Right cardiac atrium (tissue), 5 donors: ENCODE data around the gene GRM4. TPM values are rescaled to one million over a fixed set of nuclear protein-coding genes. Genes with fewer than 3 reads are reported as not detected.

Experiments
- microRNA-seq, 2 donors: library from miRNA; unstranded; fragments of <30 nt; microRNA quantifications; one replicate each; pipeline ENCODE4 v1.2.0, GENCODE V29; 2020 to 2021
- polyA plus RNA-seq: library from polyadenylated mRNA; stranded (reverse); fragments of 200-250 nt; gene quantifications from one replicate; pipeline ENCODE4 v1.2.3, GENCODE V29; 2013
- total RNA-seq, 4 donors: library from RNA; stranded (reverse); fragmentation: NEBNext Ultra II Directional; extraction: Animal tissue kit (Norgen Biotek cat#: 25700); gene quantifications; one replicate each; pipeline ENCODE4 v1.2.1, GENCODE V29; 2021
- donor health status: healthy with polysubstance abuse.
- donor health status: DM: no; HTN: yes; CAD: no.
- donor health status: DM: no; HTN: no; CAD: no.
- donor health status: DM: no; HTN: yes; CAD: no; lungs with severe emphysema.
- donor health status: DM: yes; HTN: yes; CAD: no.

GRM4 gene
- total and polyA plus RNA-seq, 5 donors, result not detected

Small RNAs within 50 kb of the gene (microRNA-seq; reads per million reads assigned to microRNA genes)
- gene MIR1275, result 0 to 1.6 reads per million in 2 donors

Other genes starting within 250 kb of the GRM4 start
- 10 to 100 TPM; 34.5 to 43.0 (median 39.0) TPM for gene HMGA1, start 90.8 kb upstream of the GRM4 start, total RNA-seq
- 29.7 TPM for gene HMGA1, start 90.8 kb upstream of the GRM4 start, polyA plus RNA-seq
- gene SMIM29, start 102.9 kb upstream of the GRM4 start, total RNA-seq, result 10 to 100 TPM; 17.0 to 25.5 (median 22.4) TPM
- gene SMIM29, start 102.9 kb upstream of the GRM4 start, polyA plus RNA-seq, result 34.8 TPM
- 10 to 100 TPM; 44.6 to 67.1 (median 51.9) TPM for gene NUDT3, start 246.6 kb upstream of the GRM4 start, total RNA-seq
- gene NUDT3, start 246.6 kb upstream of the GRM4 start, polyA plus RNA-seq, result 22.0 TPM